Esophagus muscularis mucosa (tissue), 4 donors: ENCODE data around the gene SLC24A3.

Experiments
- CTCF ChIP-seq, 3 experiments: fragments of 200-600 bp in 2 of 3; fragments of 450-650 bp in 1 of 3; sonication (generic) in 2 of 3; IDR thresholded peaks; one replicate each; pipeline ENCODE4 v1.5.1; 2017 to 2019; ENCODE audit warnings: antibody characterized with exemption in 3 of 3, mild to moderate bottlenecking in 2 of 3, moderate library complexity in 1 of 3
- EP300 ChIP-seq: sonication (generic); formaldehyde crosslinking; IDR thresholded peaks from one replicate; pipeline ENCODE4 v1.6.1; 2017; ENCODE audit warnings: antibody characterized with exemption
- POLR2A ChIP-seq: fragments of 450-650 bp; IDR thresholded peaks from one replicate; pipeline ENCODE4 v1.6.1; 2017; ENCODE audit warnings: antibody characterized with exemption, moderate library complexity, mild to moderate bottlenecking, low read depth
- POLR2AphosphoS5 ChIP-seq, 2 donors: sonication (generic); formaldehyde crosslinking; IDR thresholded peaks; one replicate each; pipeline ENCODE4 v1.6.1; 2017; ENCODE audit warnings: antibody characterized with exemption in 2 of 2

GRCh38 chr20:19644085-19644484 lies 431.6 kb downstream of the SLC24A3 start:
- TF ChIP-seq CTCF (IDR thresholded peaks at IDR 0.05) (no peak), POLR2AphosphoS5 (IDR thresholded peaks at IDR 0.05) (no peak), POLR2A (no peak), EP300 (no peak)
